IMR-90 (cell line): ENCODE measurements around the gene SLC24A3. TPM values are rescaled to one million over a fixed set of nuclear protein-coding genes. Genes with fewer than 3 reads are reported as not detected.

Source experiments
- ATAC-seq: fragments of 200-7000 bp; cut with Tn5 transposase; 2 replicates; pipeline ENCODE4 v1.9.1; 2020; ENCODE audit warnings: low read depth, mild to moderate bottlenecking, moderate library complexity
- BruUV-seq: library from RNA; stranded (reverse); fragments of 400-500 nt; replicated peaks from 2 replicates; lab custom pipeline; 2021; lab: Mats Ljungman, UMichigan
- CTCF ChIA-PET: fragments of 300-600 bp; formaldehyde crosslinking; extraction: SDS; loops from one replicate; lab custom pipeline; 2021; ENCODE audit warnings: antibody characterized with exemption; lab: Yijun Ruan, JAX
- POLR2A ChIA-PET: fragments of 300-600 bp; sonication (Branson Sonifier 250); formaldehyde crosslinking; loops from one replicate; lab custom pipeline; 2022; ENCODE audit warnings: antibody characterized with exemption; ENCODE audit not compliant: unreplicated experiment; lab: Charles Lee
- DNase-seq: peaks from one replicate; pipeline ENCODE4 v3.0.0; 2013
- H2AFZ ChIP-seq: replicated peaks from 2 replicates; pipeline ENCODE3; 2013; ENCODE audit warnings: low read length, mild to moderate bottlenecking; ENCODE audit not compliant: poor library complexity
- H2AK5ac ChIP-seq: 2 replicates; pipeline ENCODE4 v1.6.1; 2013; ENCODE audit warnings: low read depth, low read length, inconsistent platforms
- H2AK9ac ChIP-seq: replicated peaks from 2 replicates; pipeline ENCODE3; 2013; ENCODE audit warnings: mild to moderate bottlenecking, low read depth, low read length, moderate library complexity; ENCODE audit not compliant: poor library complexity
- H2BK120ac ChIP-seq: 2 replicates; pipeline ENCODE4 v1.6.1; 2013; ENCODE audit warnings: low read depth, low read length, inconsistent platforms
- H2BK15ac ChIP-seq: 3 replicates; pipeline ENCODE4 v1.6.1; 2013; ENCODE audit warnings: low read depth, low read length, inconsistent platforms
- H2BK20ac ChIP-seq: 2 replicates; pipeline ENCODE4 v1.6.1; 2013; ENCODE audit warnings: low read depth, mild to moderate bottlenecking, inconsistent platforms, low read length, moderate library complexity
- H2BK5ac ChIP-seq: 2 replicates; pipeline ENCODE4 v1.6.1; 2013; ENCODE audit warnings: mild to moderate bottlenecking, low read depth, low read length, inconsistent platforms; ENCODE audit not compliant: poor library complexity, severe bottlenecking
- H3K14ac ChIP-seq: replicated peaks from 2 replicates; pipeline ENCODE4 v1.6.1; 2013; ENCODE audit warnings: low read depth, low read length, inconsistent platforms
- H3K18ac ChIP-seq: 2 replicates; pipeline ENCODE4 v1.6.1; 2013; ENCODE audit warnings: low read depth, low read length, control low read depth
- H3K23ac ChIP-seq: 2 replicates; pipeline ENCODE4 v1.6.1; 2013; ENCODE audit warnings: low read depth, low read length, inconsistent platforms
- H3K27ac ChIP-seq: 2 replicates; pipeline ENCODE4 v1.5.1; 2013; ENCODE audit warnings: mild to moderate bottlenecking, control low read depth, low read length; ENCODE audit not compliant: insufficient read depth
- H3K27me3 ChIP-seq: 2 replicates; pipeline ENCODE4 v1.6.1; 2013; ENCODE audit warnings: low read length; ENCODE audit not compliant: control insufficient read depth, insufficient read depth
- H3K36me3 ChIP-seq: 2 replicates; pipeline ENCODE4 v1.6.1; 2013; ENCODE audit warnings: low read length, mixed read lengths; ENCODE audit not compliant: control insufficient read depth, insufficient read depth
- H3K4ac ChIP-seq: 2 replicates; pipeline ENCODE4 v1.6.1; 2013; ENCODE audit warnings: low read depth, low read length, inconsistent platforms
- H3K4me1 ChIP-seq: 2 replicates; pipeline ENCODE4 v1.6.1; 2013; ENCODE audit warnings: low read length, mixed read lengths; ENCODE audit not compliant: control insufficient read depth, insufficient read depth
- H3K4me2 ChIP-seq: 2 replicates; pipeline ENCODE4 v1.6.1; 2013; ENCODE audit warnings: low read depth, mild to moderate bottlenecking, control low read depth, low read length, moderate library complexity
- H3K4me3 ChIP-seq: 2 replicates; pipeline ENCODE4 v1.5.1; 2013; ENCODE audit warnings: low read depth, mild to moderate bottlenecking, control low read depth, low read length, moderate library complexity; ENCODE audit not compliant: insufficient read depth
- H3K56ac ChIP-seq: 2 replicates; pipeline ENCODE4 v1.6.1; 2013; ENCODE audit warnings: low read length, inconsistent platforms; ENCODE audit not compliant: insufficient read depth; ENCODE audit errors: extremely low read depth
- H3K79me1 ChIP-seq, 2 experiments: 2 replicates each; pipeline ENCODE4 v1.6.1; 2013; ENCODE audit warnings: low read length in 2 of 2, inconsistent platforms in 1 of 2, low read depth in 1 of 2
- H3K9ac ChIP-seq: 2 replicates; pipeline ENCODE4 v1.6.1; 2013; ENCODE audit warnings: low read depth, low read length, control low read depth
- H3K9me1 ChIP-seq: 2 replicates; pipeline ENCODE4 v1.6.1; 2013; ENCODE audit warnings: low read length, inconsistent platforms; ENCODE audit not compliant: insufficient read depth
- H3K9me3 ChIP-seq: 2 replicates; pipeline ENCODE4 v1.6.1; 2013; ENCODE audit warnings: low read length; ENCODE audit not compliant: control insufficient read depth, insufficient read depth
- H4K20me1 ChIP-seq: 2 replicates; pipeline ENCODE4 v1.6.1; 2013; ENCODE audit warnings: low read length, inconsistent platforms; ENCODE audit not compliant: insufficient read depth
- H4K5ac ChIP-seq: 2 replicates; pipeline ENCODE4 v1.6.1; 2013; ENCODE audit warnings: mild to moderate bottlenecking, low read depth, low read length, control low read depth
- H4K8ac ChIP-seq, 2 experiments: 2 replicates each; pipeline ENCODE4 v1.6.1; 2013; ENCODE audit warnings: low read depth in 2 of 2, low read length in 2 of 2, control low read depth in 1 of 2, inconsistent platforms in 1 of 2
- H4K91ac ChIP-seq: 2 replicates; pipeline ENCODE4 v1.6.1; 2013; ENCODE audit warnings: low read depth, low read length, inconsistent platforms; ENCODE audit not compliant: insufficient read depth
- BHLHE40 ChIP-seq: fragments of 150-350 bp; IDR thresholded peaks from 2 replicates; pipeline ENCODE4 v1.6.1; 2016; ENCODE audit warnings: mild to moderate bottlenecking, low read depth, low read length
- MAZ ChIP-seq: IDR thresholded peaks from 2 replicates; pipeline ENCODE4 v1.6.1; 2012; ENCODE audit warnings: low read depth, mild to moderate bottlenecking, low read length, improper control_type of control experiment, moderate library complexity, borderline replicate concordance
- WGBS, 2 experiments: methylation state at CpG; one replicate each; pipeline versions ENCODE4 v1.1.5 to v1.1.7; 2013; ENCODE audit warnings: missing lambda C conversion rate in 2 of 2; ENCODE audit not compliant: insufficient read length in 1 of 2; ENCODE audit errors: extremely low coverage in 2 of 2; 5-methylcytosine and 5-hydroxymethylcytosine counted together
- dilution Hi-C: fragments of 300-500 bp; cut with HindIII; formaldehyde crosslinking; loops from one replicate; pipeline ENCODE4 v1.14.3; 2018; ENCODE audit warnings: low sequenced_read_pairs; ENCODE audit not compliant: unreplicated experiment
- in situ Hi-C: fragments of 300-500 bp; cut with MboI; formaldehyde crosslinking; loops from 3 replicates; pipeline ENCODE4 v1.14.3; 2019; ENCODE audit warnings: low sequenced_read_pairs, inconsistent platforms, mixed read lengths
- intact Hi-C: fragments of 100-400 bp; cut with micrococcal nuclease; formaldehyde crosslinking; loops from 2 replicates; pipeline ENCODE4 v1.10.0; 2022
- polyA plus RNA-seq, 3 experiments: library from polyadenylated mRNA; depleted of rRNA; stranded (reverse); fragments of >200 nt; gene quantifications; 2 replicates each; pipeline ENCODE4 v1.2.3, GENCODE V29; 2012; ENCODE audit warnings: low replicate concordance in 1 of 3
- total RNA-seq: library from RNA; depleted of rRNA; stranded (reverse); fragments of >200 nt; gene quantifications from 2 replicates; pipeline ENCODE4 v1.2.3, GENCODE V29; 2012

Gene SLC24A3
- total and polyA plus RNA-seq, 2 of the 4 experiments (the other 2 are of a cell fraction): not detected

GRCh38 chr20:19765266-19765665 is 552.8 kb downstream of the SLC24A3 start:
- H2BK20ac ChIP-seq: no peak overlapping the region
- H3K9me1 ChIP-seq: peaks cover 19% of the 10 kb centered on the region
- H2BK120ac ChIP-seq: no peak overlapping the region
- no peak overlapping the region for H4K8ac ChIP-seq
- in situ Hi-C loops (no loop called here), intact Hi-C loops (no loop called here), dilution Hi-C loops (no loop called here)
- no peak overlapping the region for H2BK15ac ChIP-seq
- no peak overlapping the region for H3K23ac ChIP-seq
- H2AFZ ChIP-seq: no peak overlapping the region
- no peak overlapping the region for H3K14ac ChIP-seq
- no peak overlapping the region; the same call in 1 of the 2 replicates for H3K4ac ChIP-seq
- H3K9ac ChIP-seq: no peak overlapping the region
- CTCF ChIA-PET: no interaction called here
- ATAC-seq (no peak), DNase-seq (no peak)
- POLR2A ChIA-PET: no interaction called here
- WGBS, 2 experiments: no CpG with 5 or more reads among the region's 2 CpGs
- H3K27ac ChIP-seq: no peak overlapping the region
- no peak overlapping the region for H3K56ac ChIP-seq
- H2AK5ac ChIP-seq: no peak overlapping the region; the same call in 1 of the 2 replicates
- H3K36me3 ChIP-seq: peaks cover 5% of the 10 kb centered on the region
- no TSS peak for BruUV-seq
- no peak overlapping the region for H2BK5ac ChIP-seq
- TF ChIP-seq BHLHE40 (no peak), MAZ (no peak)
- no peak overlapping the region for H3K18ac ChIP-seq
- H3K79me1 ChIP-seq: peaks cover 15 to 70% of the 10 kb centered on the region in 2 experiments
- H4K5ac ChIP-seq: no peak overlapping the region
- peaks cover 6% of the 10 kb centered on the region for H3K4me1 ChIP-seq
- peaks cover 29% of the 10 kb centered on the region for H4K20me1 ChIP-seq
- no peak overlapping the region for H3K4me3 ChIP-seq
- no peaks in the 10 kb centered on the region for H3K27me3 ChIP-seq
- no peak overlapping the region for H3K4me2 ChIP-seq
- H2AK9ac ChIP-seq: no peak overlapping the region
- no peak overlapping the region for H4K91ac ChIP-seq
- no peaks in the 10 kb centered on the region for H3K9me3 ChIP-seq
